A673 (cell line): ENCODE results near the gene DDX56.

Experiments used
- CTCF ChIP-seq: fragments of 300-800, 200-600 bp; sonication (generic); conservative IDR thresholded peaks from 2 replicates; pipeline ENCODE4 v1.5.1; 2017; ENCODE audit warnings: low read depth, mild to moderate bottlenecking, antibody characterized with exemption, low read length, moderate library complexity, mixed read lengths
- EZH2 ChIP-seq: fragments of 200-600 bp; sonication (generic); IDR thresholded peaks from 2 replicates; pipeline ENCODE4 v1.6.1; 2017; ENCODE audit warnings: borderline replicate concordance, low read depth, mild to moderate bottlenecking, mixed read lengths, antibody characterized with exemption, low read length; ENCODE audit not compliant: poor library complexity, severe bottlenecking

DNA sequence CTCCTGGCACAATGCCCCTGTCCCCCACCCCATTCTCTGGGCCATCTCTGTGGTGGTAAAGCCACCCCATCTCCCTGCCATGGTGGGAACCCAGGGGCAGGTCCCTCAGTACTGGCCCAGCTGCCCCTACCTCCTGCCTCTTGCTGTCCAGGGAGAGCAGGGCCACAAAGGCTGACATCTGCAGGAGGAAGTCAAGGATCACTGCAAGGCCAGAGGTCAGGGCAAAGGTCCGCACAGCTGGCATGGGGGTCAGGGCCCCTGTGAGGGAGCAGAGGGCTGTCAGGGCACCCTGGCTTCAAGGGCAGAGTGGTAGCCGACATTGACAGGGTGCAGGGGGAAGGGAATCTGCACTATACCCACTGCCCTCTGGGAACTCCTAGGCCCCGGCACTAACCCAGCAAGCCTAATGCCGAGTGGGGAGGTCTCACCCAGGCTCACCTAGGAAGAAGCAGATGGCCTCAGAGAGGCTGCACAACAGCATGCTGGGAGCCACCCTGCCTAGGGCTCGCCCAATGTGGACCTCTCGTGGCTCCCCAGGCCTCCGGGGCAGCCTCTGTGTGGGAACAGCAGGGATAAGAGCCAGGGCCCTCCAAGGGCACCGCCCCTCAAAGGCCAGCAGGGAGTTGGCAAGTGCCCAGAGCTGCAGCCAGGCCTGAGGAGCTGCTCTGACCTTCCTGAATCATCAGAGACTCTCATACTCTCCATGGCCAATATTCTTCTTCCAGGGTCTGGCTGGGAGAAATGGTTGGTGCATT, 40.2 kb downstream of the DDX56 start:
- TF ChIP-seq EZH2 (no peak), CTCF (no peak)
